ENCODE measurements around the gene CD101. TPM values are rescaled to one million over a fixed set of nuclear protein-coding genes. Genes with fewer than 3 reads are reported as not detected.

The CD101 gene
- total RNA-seq, 1 donor, result 0.09 TPM

GRCh38 chr1:117058810-117059209 is 57.2 kb downstream of the CD101 start:
- TF ChIP-seq CTCF (IDR thresholded peaks at IDR 0.05; ENCODE audit: insufficient read depth, low read length), result no peak
- no peak overlapping the region for H3K4me3 ChIP-seq (ENCODE audit: low read depth, low read length)
- no peak for DNase-seq (ENCODE audit: low read depth)

GRCh38 chr1:117059334-117059677 is 57.7 kb downstream of the CD101 start:
- H3K4me3 ChIP-seq (ENCODE audit: low read depth, low read length), result peak overlapping the region; percentile 75
- DNase-seq (ENCODE audit: low read depth), result no peak
- no peak for TF ChIP-seq CTCF (IDR thresholded peaks at IDR 0.05; ENCODE audit: insufficient read depth, low read length)

DNA sequence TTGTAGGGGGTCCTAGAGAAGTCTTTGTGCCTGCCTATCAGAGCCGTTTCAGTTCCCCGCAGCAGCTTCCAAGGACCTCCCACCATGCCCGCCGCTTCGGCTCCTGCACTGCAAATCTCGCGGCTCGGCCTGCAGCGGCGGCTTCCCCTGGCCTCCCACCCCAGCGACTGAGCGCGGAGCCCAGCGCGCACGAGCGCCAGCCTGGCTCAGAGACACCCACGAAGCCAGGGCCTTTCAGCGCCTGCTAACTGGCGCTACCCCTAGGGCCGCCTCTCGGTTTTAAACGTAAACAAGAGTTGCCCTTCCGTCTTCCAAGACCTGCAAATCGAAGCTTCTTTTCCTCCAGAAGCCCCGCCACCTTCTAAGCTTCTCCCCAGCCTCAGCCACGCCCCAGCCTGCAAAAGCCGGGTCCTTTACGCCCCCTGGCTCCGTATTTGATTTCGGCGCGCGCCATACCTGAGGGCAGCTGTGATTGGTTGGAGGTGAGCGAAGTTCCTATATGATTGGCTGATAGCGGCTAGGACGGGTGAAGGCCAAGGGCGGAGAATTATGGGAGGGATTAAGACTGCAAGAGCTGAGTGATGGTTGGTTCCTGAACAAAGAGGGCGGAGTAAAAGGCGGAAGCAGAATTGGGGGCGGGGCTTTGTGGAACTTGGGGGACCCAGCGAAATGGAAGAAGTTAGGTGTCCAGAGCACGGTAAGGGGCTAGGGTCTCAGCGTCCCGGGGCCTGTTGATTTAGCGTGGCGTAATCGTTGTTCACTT is 58.3 kb downstream of the CD101 start, which contains the start of gene TTF2:
TTF2 (plus strand) TSS at position 649 of the 763 bp plus-strand sequence; CDS start at position 670, 21 bp downstream.
- peak; percentile 38 for TF ChIP-seq CTCF (IDR thresholded peaks at IDR 0.05; ENCODE audit: insufficient read depth, low read length)
- H3K4me3 ChIP-seq (ENCODE audit: low read depth, low read length), result peak within 1 kb of the TSS; percentile 75
- peak; percentile 97 for DNase-seq (ENCODE audit: low read depth)

GRCh38 chr1:117060441-117061317 is 59.1 kb downstream of the CD101 start:
- no peak for TF ChIP-seq CTCF (IDR thresholded peaks at IDR 0.05; ENCODE audit: insufficient read depth, low read length)
- H3K4me3 ChIP-seq (ENCODE audit: low read depth, low read length), result peak overlapping the region; percentile 75

GRCh38 chr1:117061986-117062415 is 60.4 kb downstream of the CD101 start:
- DNase-seq (ENCODE audit: low read depth), result peak; percentile 70
- H3K4me3 ChIP-seq (ENCODE audit: low read depth, low read length), result no peak overlapping the region
- no peak for TF ChIP-seq CTCF (IDR thresholded peaks at IDR 0.05; ENCODE audit: insufficient read depth, low read length)

More at GRCh38 chr1:117060441-117061317, 59.1 kb downstream of the CD101 start:
- peak; percentile 46 for DNase-seq (ENCODE audit: low read depth)

DNA sequence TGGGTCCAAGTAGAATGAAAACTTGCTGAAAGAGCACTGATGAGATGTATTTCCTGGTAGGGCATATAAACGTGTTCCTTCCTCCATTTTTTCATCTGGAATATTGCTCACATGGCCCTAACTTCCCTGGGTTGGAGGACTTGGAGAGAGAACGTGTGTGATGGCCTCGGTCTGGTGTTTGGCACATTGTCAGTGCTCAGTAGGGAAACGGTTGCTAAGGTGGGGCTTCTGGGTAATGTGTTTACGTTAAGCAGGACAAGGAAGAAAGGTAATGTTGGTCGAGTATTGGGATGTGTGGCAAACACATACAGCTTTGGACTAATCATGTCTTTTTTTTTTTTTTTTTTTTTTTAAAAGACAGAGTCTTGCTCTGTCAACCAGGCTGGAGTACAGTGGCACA is 64.8 kb downstream of the CD101 start:
- H3K4me3 ChIP-seq (ENCODE audit: low read depth, low read length), result no peak overlapping the region
- DNase-seq (ENCODE audit: low read depth), result no peak
- no peak for TF ChIP-seq CTCF (IDR thresholded peaks at IDR 0.05; ENCODE audit: insufficient read depth, low read length)
